GM21526 (cell line): ENCODE results near the gene AASDH.

Source experiments
- ATAC-seq: cut with Tn5 transposase; IDR thresholded peaks from one replicate; pipeline ENCODE4 v1.9.1; 2021; ENCODE audit warnings: moderate library complexity; ENCODE audit not compliant: unreplicated experiment, low FRiP score

AASDH gene

DNA sequence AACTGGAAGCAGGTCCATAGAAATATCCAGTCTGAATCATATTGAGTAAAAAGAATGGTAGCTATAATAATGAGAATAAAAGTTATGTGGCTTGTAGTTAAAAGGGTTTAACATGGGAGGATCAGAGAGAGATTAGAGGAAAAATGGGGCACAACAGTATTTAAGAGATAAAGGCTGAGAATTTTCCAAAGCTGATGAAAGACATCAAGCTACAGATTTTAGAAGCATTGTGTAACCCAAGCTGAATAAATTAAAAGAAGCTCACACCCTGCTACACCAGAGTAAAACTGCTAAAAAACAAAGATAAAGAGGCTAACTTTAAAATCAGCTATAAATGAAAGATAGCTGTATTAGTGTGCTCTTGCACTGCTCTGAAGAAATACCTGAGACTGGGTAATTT, 94.2 kb downstream of the AASDH start:
- no peak for ATAC-seq

DNA sequence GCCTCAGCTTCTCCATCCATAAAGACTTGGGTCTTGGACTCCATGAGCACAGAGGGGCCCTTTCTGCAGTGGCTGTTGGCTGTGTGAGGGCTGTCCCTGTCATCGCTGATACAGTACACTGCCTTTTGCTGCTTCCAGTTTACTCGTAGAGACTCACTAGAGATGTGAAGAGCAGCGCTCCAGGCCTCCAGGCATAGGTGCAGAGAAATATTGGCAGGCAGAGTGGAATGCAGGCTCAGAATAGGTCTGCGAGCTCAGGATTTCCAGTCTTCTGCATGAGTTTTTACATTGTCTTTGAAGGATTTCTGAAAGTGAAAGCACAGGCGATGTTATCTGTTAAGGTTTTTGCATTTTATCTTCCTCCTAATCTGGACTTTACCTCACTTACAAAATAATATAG, 97.4 kb downstream of the AASDH start:
- ATAC-seq: no peak

DNA sequence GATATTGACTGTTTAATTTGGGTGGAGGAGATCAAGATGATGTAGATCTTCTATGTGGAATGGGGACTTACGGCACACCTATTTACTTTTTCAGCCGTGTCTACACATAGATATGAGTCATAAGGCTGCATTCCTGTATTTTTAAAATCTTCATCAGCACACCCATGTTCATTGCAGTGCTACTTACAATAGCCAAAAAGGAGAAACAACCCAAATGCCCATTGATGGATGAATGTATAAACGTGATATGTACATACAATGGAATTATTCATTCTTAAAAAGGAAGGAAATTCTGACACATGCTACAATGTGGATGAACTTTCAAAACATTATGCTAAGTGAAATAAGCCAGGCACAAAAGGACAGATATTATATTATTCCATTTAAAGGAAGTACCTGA, 98.6 kb downstream of the AASDH start:
- ATAC-seq: no peak
